GM13977 (cell line): ENCODE data around the gene TMCO6.
A peak's percentile ranks its signal among the peaks of the same experiment; 100 is the strongest.
"Not testable (repeated sequence)": the region's sequence is repeated elsewhere in the genome, so short reads cannot be mapped to it uniquely, and the experiment has no call there.

Source experiments
- DNase-seq: peaks from one replicate; pipeline ENCODE4 v3.0.0; 2012; ENCODE audit warnings: low spot score
- CTCF ChIP-seq: IDR thresholded peaks from 2 replicates; pipeline ENCODE4 v1.5.1; 2012; ENCODE audit warnings: mild to moderate bottlenecking, control low read depth; ENCODE audit not compliant: insufficient read depth; ENCODE audit errors: extremely low read depth, missing control alignments
- in situ Hi-C: fragments of 300-500 bp; cut with MboI; formaldehyde crosslinking; loops from one replicate; pipeline ENCODE4 v1.12.0; 2022; ENCODE audit warnings: low sequenced_read_pairs, low pct_unique_long_range_greater_than_20kb, mixed read lengths, inconsistent platforms; ENCODE audit not compliant: unreplicated experiment

The TMCO6 gene

GRCh38 chr5:140641716-140642115, 2.5 kb downstream of the TMCO6 start:
- TF ChIP-seq CTCF: no peak
- in situ Hi-C loops: no loop called here
- DNase-seq: no peak

- DNase-seq: no peak
Measured at GRCh38 chr5:140642718-140643117, 3.5 kb downstream of the TMCO6 start.

GRCh38 chr5:140647042-140647419, 7.8 kb downstream of the TMCO6 start:
- no peak for DNase-seq
- in situ Hi-C loops: no loop called here
- no peak for TF ChIP-seq CTCF

More at GRCh38 chr5:140642718-140643117, 3.5 kb downstream of the TMCO6 start:
- TF ChIP-seq CTCF: no peak
- in situ Hi-C loops: no loop called here

- in situ Hi-C loops: no loop called here
- TF ChIP-seq CTCF: no peak
- no peak for DNase-seq
Measured at GRCh38 chr5:140658870-140659269, 19.6 kb downstream of the TMCO6 start.

- in situ Hi-C loops: not testable (repeated sequence)
Measured at GRCh38 chr5:140660371-140660770, 21.1 kb downstream of the TMCO6 start.

GRCh38 chr5:140664030-140664358, 24.7 kb downstream of the TMCO6 start:
- in situ Hi-C loops: no loop called here
- TF ChIP-seq CTCF: no peak

More at GRCh38 chr5:140660371-140660770, 21.1 kb downstream of the TMCO6 start:
- not testable (repeated sequence) for DNase-seq

GRCh38 chr5:140664359-140665119, 25.3 kb downstream of the TMCO6 start, which contains the start of gene WDR55:
Gene WDR55, plus strand, starts transcription at chr5:140664904. Its CDS starts 9 bp downstream, at chr5:140664913.
- in situ Hi-C loops: no loop called here

More at GRCh38 chr5:140664030-140664358, 24.7 kb downstream of the TMCO6 start:
- no peak for DNase-seq

GRCh38 chr5:140671035-140671434, 31.8 kb downstream of the TMCO6 start:
- in situ Hi-C loops, DNase-seq: not testable (repeated sequence)

More at GRCh38 chr5:140664359-140665119, 25.3 kb downstream of the TMCO6 start, which contains the start of gene WDR55:
- TF ChIP-seq CTCF: no peak
- DNase-seq: peak; percentile 92
